ENCODE results near the gene GPR17.

The GPR17 gene

GRCh38 chr2:127657232-127657595, 11.3 kb downstream of the GPR17 start:
- DNase-seq, result no peak

- no peak for DNase-seq
Measured at GRCh38 chr2:127658146-127658545, 12.2 kb downstream of the GPR17 start.

- DNase-seq, result no peak
Measured at GRCh38 chr2:127658641-127659407, 12.9 kb downstream of the GPR17 start.

- no peak for DNase-seq
Measured at GRCh38 chr2:127659408-127660290, 13.7 kb downstream of the GPR17 start.

GRCh38 chr2:127660291-127660578, 14.3 kb downstream of the GPR17 start:
- no peak for DNase-seq

- no peak for DNase-seq
Measured at GRCh38 chr2:127661072-127661649, 15.2 kb downstream of the GPR17 start.

GRCh38 chr2:127661949-127662510, 16.1 kb downstream of the GPR17 start:
- DNase-seq, result no peak

GRCh38 chr2:127662937-127663565, 17.1 kb downstream of the GPR17 start:
- no peak for DNase-seq

- DNase-seq, result no peak
Measured at GRCh38 chr2:127663566-127664064, 17.7 kb downstream of the GPR17 start.

GRCh38 chr2:127664065-127664894, 18.3 kb downstream of the GPR17 start:
- no peak for DNase-seq

GRCh38 chr2:127664895-127665225, 18.9 kb downstream of the GPR17 start:
- DNase-seq, result no peak

GRCh38 chr2:127665267-127665893, 19.4 kb downstream of the GPR17 start:
- DNase-seq, result no peak

GRCh38 chr2:127669056-127669455, 23.1 kb downstream of the GPR17 start:
- DNase-seq, result no peak

- no peak for DNase-seq
Measured at GRCh38 chr2:127670055-127670956, 24.4 kb downstream of the GPR17 start.

GRCh38 chr2:127670957-127671290, 25.0 kb downstream of the GPR17 start:
- no peak for DNase-seq

- no peak for DNase-seq
Measured at GRCh38 chr2:127671557-127672302, 25.8 kb downstream of the GPR17 start.

GRCh38 chr2:127672341-127673224, 26.6 kb downstream of the GPR17 start:
- no peak for DNase-seq

- no peak for DNase-seq
Measured at GRCh38 chr2:127673291-127674069, 27.5 kb downstream of the GPR17 start.
